Panc1 (cell line): ENCODE data around the gene DOK5. TPM values are rescaled to one million over a fixed set of nuclear protein-coding genes. Genes with fewer than 3 reads are reported as not detected.

Experiments used
- ATAC-seq: fragments of 200-7000 bp; cut with Tn5 transposase; 2 replicates; pipeline ENCODE4 v1.9.1; 2020; ENCODE audit warnings: mild to moderate bottlenecking, moderate library complexity
- BruUV-seq: library from RNA; stranded (reverse); fragments of 400-500 nt; replicated peaks from 2 replicates; lab custom pipeline; 2021; lab: Mats Ljungman, UMichigan
- CTCF ChIA-PET: fragments of 300-600 bp; sonication (Branson Sonifier 250); formaldehyde crosslinking; loops from one replicate; lab custom pipeline; 2022; ENCODE audit warnings: antibody characterized with exemption; lab: Charles Lee
- POLR2A ChIA-PET: fragments of 300-600 bp; sonication (Branson Sonifier 250); formaldehyde crosslinking; loops from one replicate; lab custom pipeline; 2022; ENCODE audit warnings: antibody characterized with exemption; lab: Charles Lee
- DNase-seq: peaks from one replicate; pipeline ENCODE4 v3.0.0-alpha.2; 2010; ENCODE audit warnings: low read depth, low spot score
- H3K27ac ChIP-seq: 2 replicates; pipeline ENCODE4 v1.5.1; 2011; ENCODE audit warnings: mild to moderate bottlenecking, low read length, inconsistent platforms
- H3K27me3 ChIP-seq: fragments of 200-500 bp; sonication (Bioruptor generic); 2 replicates; pipeline ENCODE4 v1.6.0; 2014; ENCODE audit warnings: low read length, inconsistent platforms; ENCODE audit not compliant: control insufficient read depth, insufficient read depth
- H3K36me3 ChIP-seq: fragments of 200-500 bp; sonication (Bioruptor generic); 2 replicates; pipeline ENCODE4 v1.5.1; 2014; ENCODE audit warnings: inconsistent platforms, mild to moderate bottlenecking, low read length, moderate library complexity; ENCODE audit not compliant: control insufficient read depth, insufficient read depth
- H3K4me1 ChIP-seq: 2 replicates; pipeline ENCODE4 v1.5.1; 2011; ENCODE audit warnings: inconsistent platforms, mild to moderate bottlenecking, low read length, moderate library complexity; ENCODE audit not compliant: control insufficient read depth, insufficient read depth
- H3K4me3 ChIP-seq, 2 experiments: 2 replicates each; pipeline ENCODE4 v1.5.1; 2011 to 2012; ENCODE audit warnings: low read depth in 2 of 2, low read length in 2 of 2, mild to moderate bottlenecking in 2 of 2, inconsistent platforms in 1 of 2, moderate library complexity in 1 of 2
- H3K9me3 ChIP-seq: fragments of 200-500 bp; sonication (Bioruptor generic); 2 replicates; pipeline ENCODE4 v1.5.1; 2014; ENCODE audit warnings: low read depth, mild to moderate bottlenecking, inconsistent platforms, low read length, moderate library complexity; ENCODE audit not compliant: control insufficient read depth, insufficient read depth
- CTCF ChIP-seq: fragments of 450-650 bp; IDR thresholded peaks from 2 replicates; pipeline ENCODE4 v1.5.1; 2017; ENCODE audit warnings: mild to moderate bottlenecking
- POLR2AphosphoS5 ChIP-seq: IDR thresholded peaks from 2 replicates; pipeline ENCODE4 v1.6.1; 2012; ENCODE audit warnings: mild to moderate bottlenecking, low read depth, low read length, moderate library complexity
- REST ChIP-seq, 2 experiments: IDR thresholded peaks; 2 replicates each; pipeline ENCODE4 v1.6.1; 2011 to 2012; ENCODE audit warnings: low read depth in 2 of 2, control low read depth in 1 of 2, low read length in 1 of 2, mild to moderate bottlenecking in 1 of 2, moderate library complexity in 1 of 2; ENCODE audit not compliant: insufficient read depth in 1 of 2
- SIN3A ChIP-seq: IDR thresholded peaks from 2 replicates; pipeline ENCODE4 v1.6.1; 2012; ENCODE audit warnings: low read depth, mild to moderate bottlenecking, low read length, moderate library complexity, borderline replicate concordance; ENCODE audit not compliant: insufficient read depth
- TCF7L2 ChIP-seq: IDR thresholded peaks from 2 replicates; pipeline ENCODE4 v1.6.1; 2011; ENCODE audit warnings: mild to moderate bottlenecking, low read depth, low read length, inconsistent platforms
- in situ Hi-C: cut with HindIII; loops from 2 replicates; pipeline ENCODE4 v1.10.0; 2016; ENCODE audit warnings: low sequenced_read_pairs, low pct_unique_long_range_greater_than_20kb
- intact Hi-C: fragments of 100-400 bp; cut with micrococcal nuclease; formaldehyde crosslinking; loops from one replicate; pipeline ENCODE4 v1.10.0; 2022; ENCODE audit not compliant: unreplicated experiment
- total RNA-seq: library from RNA; stranded (reverse); gene quantifications from one replicate; pipeline ENCODE4 v1.2.1, GENCODE V29; 2021; ENCODE audit not compliant: unreplicated experiment

Gene DOK5
- total RNA-seq, 1 experiment from 2014 or later, result 0.18 TPM

GRCh38 chr20:54450207-54450606 is 25.2 kb upstream of the DOK5 start:
- no peaks in the 10 kb centered on the region for H3K4me1 ChIP-seq
- DNase-seq (no peak), ATAC-seq (no peak)
- H3K9me3 ChIP-seq, result no peaks in the 10 kb centered on the region
- CTCF ChIA-PET, result no interaction called here
- no peaks in the 10 kb centered on the region for H3K27me3 ChIP-seq
- in situ Hi-C loops (no loop called here), intact Hi-C loops (no loop called here)
- H3K4me3 ChIP-seq, result no peak overlapping the region
- POLR2A ChIA-PET, result no interaction called here
- H3K36me3 ChIP-seq, result no peaks in the 10 kb centered on the region
- no TSS peak for BruUV-seq
- no peak overlapping the region for H3K27ac ChIP-seq
- TF ChIP-seq SIN3A (no peak), POLR2AphosphoS5 (no peak), CTCF (no peak), REST (IDR thresholded peaks at IDR 0.05; ENCODE audit: insufficient read depth in 1 of 2, low read depth in 2 of 2, low read length in 1 of 2) (no peak), TCF7L2 (no peak)

- intact Hi-C loops, result no loop called here
- no peak overlapping the region for H3K4me3 ChIP-seq
- H3K27me3 ChIP-seq, result no peaks in the 10 kb centered on the region
- H3K36me3 ChIP-seq, result no peaks in the 10 kb centered on the region
- ChIA-PET POLR2A (no interaction called here), CTCF (no interaction called here)
- H3K4me1 ChIP-seq, result no peaks in the 10 kb centered on the region
- H3K27ac ChIP-seq, result no peak overlapping the region
- DNase-seq, result no peak
- no TSS peak for BruUV-seq
- in situ Hi-C loops, result no loop called here
- TF ChIP-seq POLR2AphosphoS5, result no peak
- TF ChIP-seq TCF7L2, result no peak
- TF ChIP-seq CTCF, result no peak
- TF ChIP-seq SIN3A, result no peak
- TF ChIP-seq REST (IDR thresholded peaks at IDR 0.05; ENCODE audit: insufficient read depth in 1 of 2, low read depth in 2 of 2, low read length in 1 of 2), result no peak
- no peak for ATAC-seq
- H3K9me3 ChIP-seq, result no peaks in the 10 kb centered on the region
Measured at GRCh38 chr20:54451171-54451570, 24.2 kb upstream of the DOK5 start.
